Lower leg skin (tissue), 3 donors: ENCODE data around the gene LRRC46.

Source experiments
- POLR2A ChIP-seq, 2 donors: fragments of 450-650 bp; IDR thresholded peaks; one replicate each; pipeline ENCODE4 v1.6.1; 2016 to 2017; ENCODE audit warnings: antibody characterized with exemption in 2 of 2, mild to moderate bottlenecking in 1 of 2, moderate library complexity in 1 of 2
- TF ChIP-seq, protein P1 (sequence below), 3 donors: fragments of 450-650 bp; IDR thresholded peaks; one replicate each; pipeline ENCODE4 v1.5.1; 2016; ENCODE audit warnings: antibody characterized with exemption in 3 of 3, mild to moderate bottlenecking in 3 of 3, moderate library complexity in 2 of 3

DNA sequence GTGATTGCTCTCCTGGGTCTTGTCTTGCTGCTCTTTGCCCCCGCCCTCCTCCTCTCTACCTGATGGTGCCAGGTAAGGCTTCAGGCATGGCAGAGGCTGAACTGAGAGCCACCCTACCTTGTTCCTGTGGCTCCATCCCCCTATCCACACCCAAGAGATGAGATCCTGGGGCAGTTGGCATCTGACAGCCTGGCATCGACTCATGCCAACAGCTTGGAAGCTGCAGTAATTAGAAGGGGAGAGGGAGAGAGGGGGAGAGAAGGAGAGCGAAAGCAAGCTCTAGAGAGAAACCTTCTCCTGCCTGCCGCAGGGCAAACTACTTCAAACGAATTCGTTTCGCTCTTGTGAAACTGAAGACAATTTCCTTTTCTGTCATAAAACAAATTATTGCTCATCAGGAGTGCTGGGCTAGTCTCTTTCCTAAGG, 33.3 kb downstream of the LRRC46 start:
- TF ChIP-seq, protein P1, sequence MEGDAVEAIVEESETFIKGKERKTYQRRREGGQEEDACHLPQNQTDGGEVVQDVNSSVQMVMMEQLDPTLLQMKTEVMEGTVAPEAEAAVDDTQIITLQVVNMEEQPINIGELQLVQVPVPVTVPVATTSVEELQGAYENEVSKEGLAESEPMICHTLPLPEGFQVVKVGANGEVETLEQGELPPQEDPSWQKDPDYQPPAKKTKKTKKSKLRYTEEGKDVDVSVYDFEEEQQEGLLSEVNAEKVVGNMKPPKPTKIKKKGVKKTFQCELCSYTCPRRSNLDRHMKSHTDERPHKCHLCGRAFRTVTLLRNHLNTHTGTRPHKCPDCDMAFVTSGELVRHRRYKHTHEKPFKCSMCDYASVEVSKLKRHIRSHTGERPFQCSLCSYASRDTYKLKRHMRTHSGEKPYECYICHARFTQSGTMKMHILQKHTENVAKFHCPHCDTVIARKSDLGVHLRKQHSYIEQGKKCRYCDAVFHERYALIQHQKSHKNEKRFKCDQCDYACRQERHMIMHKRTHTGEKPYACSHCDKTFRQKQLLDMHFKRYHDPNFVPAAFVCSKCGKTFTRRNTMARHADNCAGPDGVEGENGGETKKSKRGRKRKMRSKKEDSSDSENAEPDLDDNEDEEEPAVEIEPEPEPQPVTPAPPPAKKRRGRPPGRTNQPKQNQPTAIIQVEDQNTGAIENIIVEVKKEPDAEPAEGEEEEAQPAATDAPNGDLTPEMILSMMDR (IDR thresholded peaks at IDR 0.05) = no peak
- TF ChIP-seq POLR2A (IDR thresholded peaks at IDR 0.05) = no peak
